CD4-positive, alpha-beta T cell treated with Interferon alpha-2 for 1 hour (primary cell): ENCODE data around the gene SCUBE3.

ENCODE experiments used
- DNase-seq, 2 donors: peaks; one replicate each; pipeline ENCODE4 v3.0.0-alpha.2; 2020 to 2022

The SCUBE3 gene

GRCh38 chr6:35242486-35242885, 28.7 kb downstream of the SCUBE3 start:
- no peak for DNase-seq

- DNase-seq: no peak
Measured at GRCh38 chr6:35242906-35243305, 29.1 kb downstream of the SCUBE3 start.

GRCh38 chr6:35243386-35243958, 29.7 kb downstream of the SCUBE3 start:
- no peak for DNase-seq

GRCh38 chr6:35244551-35244950, 30.8 kb downstream of the SCUBE3 start:
- DNase-seq: no peak

- DNase-seq: no peak
Measured at GRCh38 chr6:35247642-35248231, 34.0 kb downstream of the SCUBE3 start.

GRCh38 chr6:35248300-35248699, 34.5 kb downstream of the SCUBE3 start:
- no peak for DNase-seq

- no peak for DNase-seq
Measured at GRCh38 chr6:35248965-35249364, 35.2 kb downstream of the SCUBE3 start.

- no peak for DNase-seq
Measured at GRCh38 chr6:35251949-35252348, 38.2 kb downstream of the SCUBE3 start.

- DNase-seq: no peak
Measured at GRCh38 chr6:35253249-35253648, 39.5 kb downstream of the SCUBE3 start.

GRCh38 chr6:35258336-35258735, 44.6 kb downstream of the SCUBE3 start:
- no peak for DNase-seq

GRCh38 chr6:35258858-35259193, 45.1 kb downstream of the SCUBE3 start:
- DNase-seq: no peak

- DNase-seq: peak; percentile 95
Measured at GRCh38 chr6:35259194-35259947, 45.6 kb downstream of the SCUBE3 start, which contains the start of gene ZNF76. ZNF76 (plus strand) TSS chr6:35259735; CDS start chr6:35281152, 21,417 bp downstream.

- peak; percentile 90 to 93 for DNase-seq
Measured at GRCh38 chr6:35259948-35260590, 46.3 kb downstream of the SCUBE3 start.

- no peak for DNase-seq
Measured at GRCh38 chr6:35260591-35261570, 47.1 kb downstream of the SCUBE3 start.

- no peak for DNase-seq
Measured at GRCh38 chr6:35262596-35262995, 48.8 kb downstream of the SCUBE3 start.

GRCh38 chr6:35264550-35265274, 51.0 kb downstream of the SCUBE3 start:
- DNase-seq: no peak

- no peak for DNase-seq
Measured at GRCh38 chr6:35265523-35265922, 51.8 kb downstream of the SCUBE3 start.

- no peak for DNase-seq
Measured at GRCh38 chr6:35267446-35267845, 53.7 kb downstream of the SCUBE3 start.

- no peak for DNase-seq
Measured at GRCh38 chr6:35267897-35268296, 54.1 kb downstream of the SCUBE3 start.

- no peak for DNase-seq
Measured at GRCh38 chr6:35272005-35272404, 58.2 kb downstream of the SCUBE3 start.

GRCh38 chr6:35273822-35274559, 60.2 kb downstream of the SCUBE3 start:
- no peak for DNase-seq
